Adrenal gland (tissue), 12 donors: ENCODE results near the gene MAPK1. TPM values are rescaled to one million over a fixed set of nuclear protein-coding genes. Genes with fewer than 3 reads are reported as not detected.

Experiments
- DNase-seq, 7 donors: peaks; one replicate each; pipeline ENCODE4 v3.0.0-alpha.2; 2019 to 2020
- H3K27ac ChIP-seq, 5 donors: fragments of 200-600 bp; sonication (generic) in 4 of 5; 1 replicate in 3 of 5; 2 replicates in 2 of 5; pipeline versions ENCODE4 v1.5.1 to v1.8.0; 2016 to 2020; ENCODE audit warnings: mild to moderate bottlenecking in 1 of 5
- H3K27me3 ChIP-seq: fragments of 200-600 bp; 2 replicates; pipeline ENCODE4 v1.8.0; 2021
- H3K36me3 ChIP-seq, 2 donors: fragments of 200-600 bp; replicated peaks in 1 of 2; 1 replicate in 1 of 2; 2 replicates in 1 of 2; pipeline versions ENCODE4 v1.5.1 to v1.8.0; 2018 to 2022
- H3K4me1 ChIP-seq, 2 donors: fragments of 200-600 bp; replicated peaks in 1 of 2; 1 replicate in 1 of 2; 2 replicates in 1 of 2; pipeline versions ENCODE4 v1.5.1 to v1.8.0; 2018 to 2021
- H3K4me3 ChIP-seq, 4 donors: fragments of 200-600 bp; sonication (generic) in 3 of 4; one replicate each; pipeline ENCODE4 v1.5.1; 2016 to 2018
- H3K9me3 ChIP-seq, 3 donors: fragments of 200-600 bp; sonication (generic) in 1 of 3; replicated peaks in 1 of 3; 1 replicate in 2 of 3; 2 replicates in 1 of 3; pipeline versions ENCODE4 v1.5.1 to v1.8.0; 2016 to 2021
- POLR2A ChIP-seq, 2 donors: fragments of 450-650 bp; IDR thresholded peaks; one replicate each; pipeline ENCODE4 v1.6.1; 2017; ENCODE audit warnings: antibody characterized with exemption in 2 of 2, mild to moderate bottlenecking in 2 of 2, moderate library complexity in 1 of 2
- WGBS, 4 donors: extraction: QIAGEN DNeasy Blood & Tissue Kit in 2 of 4; methylation state at CpG; one replicate each; pipeline versions ENCODE4 v1.1.5 to v1.1.7; 2013 to 2017; 5-methylcytosine and 5-hydroxymethylcytosine counted together
- intact Hi-C, 2 donors: fragments of 100-400 bp; cut with DNase I; formaldehyde crosslinking; loops; one replicate each; pipeline versions ENCODE4 v1.14.1 to v1.15.0; 2022 to 2023
- polyA plus RNA-seq, 3 donors: library from polyadenylated mRNA; stranded (reverse); fragments of 200-250 nt in 2 of 3; fragments of 350-450 nt in 1 of 3; fragmentation: Illumina TruSeq in 1 of 3; extraction: RNeasy Lipid Tissue Mini Kit (QIAGEN cat#74804) in 1 of 3; gene quantifications; one replicate each; pipeline ENCODE4 v1.2.3, GENCODE V29; 2013 to 2014
- total RNA-seq, 9 donors: library from RNA; depleted of rRNA in 4 of 9; stranded (reverse); fragments of >200 nt in 4 of 9; fragments of 120-200 nt in 1 of 9; fragmentation: NEBNext Ultra II Directional in 1 of 9; extraction: Animal tissue kit (Norgen Biotek cat#: 25700) in 1 of 9; gene quantifications; one replicate each; pipeline versions ENCODE4 v1.1.0 to v1.2.4, GENCODE V29; 2013 to 2023
- TF ChIP-seq, protein P1 (sequence below), 6 experiments: fragments of 450-650 bp in 4 of 6; fragments of 200-600 bp in 2 of 6; sonication (generic) in 1 of 6; IDR thresholded peaks; 1 replicate in 5 of 6; 2 replicates in 1 of 6; pipeline versions ENCODE4 v1.5.1 to v1.8.0; 2016 to 2021; ENCODE audit warnings: antibody characterized with exemption in 6 of 6, mild to moderate bottlenecking in 2 of 6, moderate library complexity in 1 of 6
- donor health status: healthy with polysubstance abuse.
- donor health status: Bipolar disorder and iron deficiency.
- donor health status: DM: yes; HTN: yes; CAD: no.
- donor health status: DM: no; HTN: no; CAD: no.
- donor health status: DM: no; HTN: no; CAD: no.
- donor health status: DM: yes; HTN: yes; CAD: no.

Gene MAPK1
- total and polyA plus RNA-seq, 12 donors = 9.6 to 201 (median 94.4) TPM

DNA sequence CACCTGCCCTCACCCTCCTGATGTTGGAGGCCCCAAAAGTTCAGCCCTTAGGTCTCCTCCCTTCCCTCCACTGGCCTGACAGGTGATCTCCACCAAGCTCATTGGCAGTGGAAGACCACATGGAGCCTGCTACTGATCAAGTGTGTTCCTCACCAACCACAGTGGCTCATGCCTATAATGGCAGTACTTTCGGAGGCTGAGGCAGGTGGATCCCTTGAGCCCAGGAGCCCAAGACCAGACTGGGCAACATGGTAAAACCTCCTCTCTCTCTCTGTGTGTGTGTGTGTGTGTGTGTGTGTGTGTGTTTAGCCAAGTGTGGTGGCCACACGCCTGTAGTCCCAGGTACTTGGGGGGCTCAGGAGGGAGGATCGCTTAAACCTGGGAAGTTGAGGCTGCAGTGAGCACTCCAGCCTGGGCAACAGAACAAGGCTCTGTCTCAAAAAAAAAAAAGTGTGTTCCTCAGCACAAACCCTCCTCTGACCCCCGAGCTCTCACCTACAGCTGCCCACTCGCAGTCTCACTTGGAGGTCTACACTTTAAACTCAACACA, 127.5 kb downstream of the MAPK1 start:
- intact Hi-C loops = no loop called here
- no peaks in the 10 kb centered on the region for H3K9me3 ChIP-seq
- H3K4me3 ChIP-seq = no peak overlapping the region
- H3K27ac ChIP-seq = no peak overlapping the region
- WGBS, 4 donors = 91 to 98% (median 95%) methylated on average over 4 to 5 of the region's 5 CpGs
- H3K27me3 ChIP-seq = no peaks in the 10 kb centered on the region
- TF ChIP-seq, protein P1, sequence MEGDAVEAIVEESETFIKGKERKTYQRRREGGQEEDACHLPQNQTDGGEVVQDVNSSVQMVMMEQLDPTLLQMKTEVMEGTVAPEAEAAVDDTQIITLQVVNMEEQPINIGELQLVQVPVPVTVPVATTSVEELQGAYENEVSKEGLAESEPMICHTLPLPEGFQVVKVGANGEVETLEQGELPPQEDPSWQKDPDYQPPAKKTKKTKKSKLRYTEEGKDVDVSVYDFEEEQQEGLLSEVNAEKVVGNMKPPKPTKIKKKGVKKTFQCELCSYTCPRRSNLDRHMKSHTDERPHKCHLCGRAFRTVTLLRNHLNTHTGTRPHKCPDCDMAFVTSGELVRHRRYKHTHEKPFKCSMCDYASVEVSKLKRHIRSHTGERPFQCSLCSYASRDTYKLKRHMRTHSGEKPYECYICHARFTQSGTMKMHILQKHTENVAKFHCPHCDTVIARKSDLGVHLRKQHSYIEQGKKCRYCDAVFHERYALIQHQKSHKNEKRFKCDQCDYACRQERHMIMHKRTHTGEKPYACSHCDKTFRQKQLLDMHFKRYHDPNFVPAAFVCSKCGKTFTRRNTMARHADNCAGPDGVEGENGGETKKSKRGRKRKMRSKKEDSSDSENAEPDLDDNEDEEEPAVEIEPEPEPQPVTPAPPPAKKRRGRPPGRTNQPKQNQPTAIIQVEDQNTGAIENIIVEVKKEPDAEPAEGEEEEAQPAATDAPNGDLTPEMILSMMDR (IDR thresholded peaks at IDR 0.05) = no peak
- no peak for TF ChIP-seq POLR2A (IDR thresholded peaks at IDR 0.05)
- H3K4me1 ChIP-seq = peaks cover 1 to 5% of the 10 kb centered on the region in 2 donors
- H3K36me3 ChIP-seq = no peaks in the 10 kb centered on the region
- no peak for DNase-seq

DNA sequence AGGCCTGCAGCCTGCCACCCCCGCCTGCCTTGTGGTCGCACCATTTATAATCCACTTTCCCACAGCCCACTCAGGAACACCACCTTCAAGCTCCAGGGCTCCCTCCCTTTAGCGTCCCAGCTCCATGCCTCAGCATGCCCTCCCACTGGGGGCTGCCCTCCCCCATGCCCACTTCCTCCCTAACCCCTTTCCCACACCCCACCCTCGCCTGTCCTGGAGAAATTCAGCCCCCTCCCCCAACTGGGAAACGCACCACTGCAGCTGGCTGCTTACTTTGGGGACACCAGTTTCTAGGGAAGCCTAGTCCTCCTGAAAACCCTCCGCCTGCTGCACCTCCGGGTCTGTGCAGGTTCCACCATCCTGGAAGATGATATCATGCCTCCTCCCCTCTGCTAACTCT, 128.5 kb downstream of the MAPK1 start:
- intact Hi-C loops = no loop called here
- H3K27ac ChIP-seq = no peak overlapping the region
- DNase-seq = no peak
- peaks cover 5 to 8% of the 10 kb centered on the region in 2 donors for H3K4me1 ChIP-seq
- H3K27me3 ChIP-seq = no peaks in the 10 kb centered on the region
- H3K4me3 ChIP-seq = no peak overlapping the region
- no peaks in the 10 kb centered on the region for H3K36me3 ChIP-seq
- 52 to 59% (median 56%) methylated on average over 7 of the region's 7 CpGs for WGBS, 4 donors
- TF ChIP-seq, protein P1 (IDR thresholded peaks at IDR 0.05) = no peak
- no peak for TF ChIP-seq POLR2A (IDR thresholded peaks at IDR 0.05)
- H3K9me3 ChIP-seq = no peaks in the 10 kb centered on the region

DNA sequence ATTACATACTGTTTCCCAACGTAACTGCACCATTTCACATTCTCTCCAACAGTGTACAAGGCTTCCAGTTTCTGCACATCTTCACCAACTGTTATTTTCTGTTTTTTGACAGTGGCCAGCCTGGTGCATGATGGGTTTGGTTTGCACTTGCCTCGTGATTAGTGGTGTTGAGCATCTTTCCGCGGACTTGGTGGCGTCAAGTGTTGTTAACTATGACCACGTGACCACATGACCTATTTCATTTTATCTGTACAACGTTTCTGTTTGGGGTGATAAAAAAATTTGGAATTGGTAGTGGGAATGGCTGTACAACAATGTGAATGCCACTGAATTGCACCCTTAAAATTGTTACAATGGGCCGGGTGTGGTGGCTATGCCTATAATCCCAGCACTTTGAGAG, 129.4 kb downstream of the MAPK1 start:
- no peak for DNase-seq
- intact Hi-C loops = no loop called here
- H3K4me1 ChIP-seq = peaks cover 5 to 8% of the 10 kb centered on the region in 2 donors
- H3K27me3 ChIP-seq = no peaks in the 10 kb centered on the region
- no peak overlapping the region for H3K4me3 ChIP-seq
- no peaks in the 10 kb centered on the region for H3K9me3 ChIP-seq
- WGBS, 4 donors = 78 to 85% (median 82%) methylated on average over 8 of the region's 8 CpGs
- TF ChIP-seq, protein P1 (IDR thresholded peaks at IDR 0.05) = no peak
- no peak for TF ChIP-seq POLR2A (IDR thresholded peaks at IDR 0.05)
- no peaks in the 10 kb centered on the region for H3K36me3 ChIP-seq
- H3K27ac ChIP-seq = no peak overlapping the region

DNA sequence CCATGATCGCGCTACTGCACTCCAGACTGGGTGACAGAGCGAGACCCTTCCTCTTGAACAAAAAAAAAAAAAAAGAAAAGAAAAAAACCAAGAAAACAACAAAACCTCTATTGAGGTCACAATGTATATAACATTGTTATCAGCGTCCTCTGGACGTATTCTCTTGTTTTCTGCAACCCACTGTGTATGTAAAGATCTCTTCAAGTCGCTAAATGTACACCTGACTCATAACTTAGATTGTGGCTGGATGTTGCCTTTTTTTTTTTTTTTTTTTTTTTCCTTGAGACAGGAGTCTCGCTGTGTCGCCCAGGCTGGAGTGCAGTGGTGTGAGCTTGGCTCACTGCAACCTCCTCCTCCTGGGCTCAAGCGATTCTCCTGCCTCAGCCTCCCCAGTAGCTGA, 130.5 kb downstream of the MAPK1 start:
- peaks cover 5 to 8% of the 10 kb centered on the region in 2 donors for H3K4me1 ChIP-seq
- H3K36me3 ChIP-seq = no peaks in the 10 kb centered on the region
- H3K27ac ChIP-seq = no peak overlapping the region
- H3K9me3 ChIP-seq = no peaks in the 10 kb centered on the region
- H3K4me3 ChIP-seq = no peak overlapping the region
- no peaks in the 10 kb centered on the region for H3K27me3 ChIP-seq
- DNase-seq = no peak
- intact Hi-C loops = no loop called here
- no peak for TF ChIP-seq POLR2A (IDR thresholded peaks at IDR 0.05)
- TF ChIP-seq, protein P1 (IDR thresholded peaks at IDR 0.05) = no peak
- WGBS, 4 donors = 80 to 87% (median 86%) methylated on average over 9 of the region's 9 CpGs
